ENCODE results near the gene HNRNPUL1. TPM values are rescaled to one million over a fixed set of nuclear protein-coding genes. Genes with fewer than 3 reads are reported as not detected.

HNRNPUL1 gene
- total RNA-seq, 2 experiments from 2014 or later: 194 to 360 TPM

- peaks cover 8% of the 10 kb centered on the region for H3K79me2 ChIP-seq (ENCODE audit: insufficient read depth, low read depth, low read length)
- H3K4me2 ChIP-seq (ENCODE audit: low read length): no peak overlapping the region
- H3K9me2 ChIP-seq (ENCODE audit: insufficient read depth, low read length): no peaks in the 10 kb centered on the region
- no peak for TF ChIP-seq CTCF (conservative IDR thresholded peaks at IDR 0.05; ENCODE audit: low read length)
- TF ChIP-seq EZH2phosphoT487 (IDR thresholded peaks at IDR 0.05; ENCODE audit: borderline replicate concordance, low read depth, low read length): no peak
- no peak overlapping the region for H3K4me3 ChIP-seq (ENCODE audit: low read depth, low read length, poor library complexity, severe bottlenecking)
- intact Hi-C loops (cut with micrococcal nuclease; ENCODE audit: unreplicated experiment): no loop called here
- H2AFZ ChIP-seq (ENCODE audit: low read length): no peak overlapping the region
- no peaks in the 10 kb centered on the region for H3K9me3 ChIP-seq (ENCODE audit: low read length)
- no peaks in the 10 kb centered on the region for H4K20me1 ChIP-seq (ENCODE audit: insufficient read depth, low read length)
- H3K4me1 ChIP-seq (ENCODE audit: insufficient read depth, low read length, poor library complexity, severe bottlenecking): peaks cover 39% of the 10 kb centered on the region
- no TSS peak for BruUV-seq (replicated peaks)
- H3K27ac ChIP-seq (ENCODE audit: low read depth, low read length, poor library complexity, severe bottlenecking): peak overlapping the region; percentile 68
- H3K36me3 ChIP-seq (ENCODE audit: insufficient read depth, low read length): peaks cover 81% of the 10 kb centered on the region
- POLR2A ChIA-PET: no interaction called here
- CTCF ChIA-PET (ENCODE audit: unreplicated experiment): no interaction called here
- no peak for DNase-seq (ENCODE audit: low spot score)
Measured at GRCh38 chr19:41305927-41306793, 42.0 kb downstream of the HNRNPUL1 start.

GRCh38 chr19:41307090-41307875 is 43.1 kb downstream of the HNRNPUL1 start:
- peaks cover 44% of the 10 kb centered on the region for H3K4me1 ChIP-seq (ENCODE audit: insufficient read depth, low read length, poor library complexity, severe bottlenecking)
- no peaks in the 10 kb centered on the region for H3K9me2 ChIP-seq (ENCODE audit: insufficient read depth, low read length)
- no peak for TF ChIP-seq EZH2phosphoT487 (IDR thresholded peaks at IDR 0.05; ENCODE audit: borderline replicate concordance, low read depth, low read length)
- no peak for TF ChIP-seq CTCF (conservative IDR thresholded peaks at IDR 0.05; ENCODE audit: low read length)
- intact Hi-C loops (cut with micrococcal nuclease; ENCODE audit: unreplicated experiment): no loop called here
- ChIA-PET CTCF (ENCODE audit: unreplicated experiment) (no interaction called here), POLR2A (no interaction called here)
- H3K27ac ChIP-seq (ENCODE audit: low read depth, low read length, poor library complexity, severe bottlenecking): peak overlapping the region; percentile 68
- H3K4me2 ChIP-seq (ENCODE audit: low read length): peak overlapping the region; percentile 99; the same call in 1 of the 2 replicates
- peaks cover 18% of the 10 kb centered on the region for H3K79me2 ChIP-seq (ENCODE audit: insufficient read depth, low read depth, low read length)
- no peaks in the 10 kb centered on the region for H4K20me1 ChIP-seq (ENCODE audit: insufficient read depth, low read length)
- H2AFZ ChIP-seq (ENCODE audit: low read length): no peak overlapping the region
- no peak for DNase-seq (ENCODE audit: low spot score)
- TSS peak; percentile 87 for BruUV-seq (replicated peaks)
- peaks cover 76% of the 10 kb centered on the region for H3K36me3 ChIP-seq (ENCODE audit: insufficient read depth, low read length)
- H3K9me3 ChIP-seq (ENCODE audit: low read length): no peaks in the 10 kb centered on the region
- H3K4me3 ChIP-seq (ENCODE audit: low read depth, low read length, poor library complexity, severe bottlenecking): no peak overlapping the region

All from OCI-LY7 (cell line).